Cardiac muscle cell (in vitro differentiated cells and primary cell): Measurements from ENCODE around the gene ABI3BP. TPM values are rescaled to one million over a fixed set of nuclear protein-coding genes. Genes with fewer than 3 reads are reported as not detected.

Experiments
- DNase-seq, 2 donors: peaks; one replicate each; pipeline versions ENCODE4 v3.0.0 to v3.0.0-alpha.2; 2010 to 2017; ENCODE audit warnings: low read depth in 1 of 2, low spot score in 1 of 2
- H3K27ac ChIP-seq: fragments of 200-600 bp; sonication (generic); 2 replicates; pipeline ENCODE4 v1.5.1; 2016
- H3K27me3 ChIP-seq: fragments of 200-600 bp; sonication (generic); 2 replicates; pipeline ENCODE4 v1.6.0; 2016; ENCODE audit warnings: control low read depth
- H3K36me3 ChIP-seq: fragments of 200-600 bp; sonication (generic); 2 replicates; pipeline ENCODE4 v1.5.1; 2016; ENCODE audit warnings: control low read depth
- H3K4me1 ChIP-seq: fragments of 200-600 bp; sonication (generic); 2 replicates; pipeline ENCODE4 v1.8.1; 2017; ENCODE audit warnings: low read depth, mild to moderate bottlenecking, mixed run types
- H3K4me3 ChIP-seq: fragments of 200-600 bp; sonication (generic); 2 replicates; pipeline ENCODE4 v1.5.1; 2016; ENCODE audit warnings: mild to moderate bottlenecking
- H3K9me3 ChIP-seq: fragments of 200-600 bp; sonication (generic); 2 replicates; pipeline ENCODE4 v1.5.1; 2017; ENCODE audit warnings: low read depth, mild to moderate bottlenecking, control low read depth
- polyA plus RNA-seq: library from polyadenylated mRNA; unstranded; fragments of >200 nt; fragmentation: Nextera tagmentation; extraction: Ambion mirVana; gene quantifications from 2 replicates; pipeline ENCODE4 v1.2.1, GENCODE V29; 2016
- total RNA-seq: library from RNA; depleted of rRNA; stranded (reverse); fragments of >200 nt; gene quantifications from 2 replicates; pipeline ENCODE4 v1.2.3, GENCODE V29; 2016
- TF ChIP-seq, protein P1 (sequence below): IDR thresholded peaks from 2 replicates; pipeline ENCODE4 v1.5.1; 2012; ENCODE audit warnings: low read depth, mild to moderate bottlenecking, low read length

The ABI3BP gene
- total and polyA plus RNA-seq, 2 experiments from 2014 or later = 0.54 to 0.92 TPM

DNA sequence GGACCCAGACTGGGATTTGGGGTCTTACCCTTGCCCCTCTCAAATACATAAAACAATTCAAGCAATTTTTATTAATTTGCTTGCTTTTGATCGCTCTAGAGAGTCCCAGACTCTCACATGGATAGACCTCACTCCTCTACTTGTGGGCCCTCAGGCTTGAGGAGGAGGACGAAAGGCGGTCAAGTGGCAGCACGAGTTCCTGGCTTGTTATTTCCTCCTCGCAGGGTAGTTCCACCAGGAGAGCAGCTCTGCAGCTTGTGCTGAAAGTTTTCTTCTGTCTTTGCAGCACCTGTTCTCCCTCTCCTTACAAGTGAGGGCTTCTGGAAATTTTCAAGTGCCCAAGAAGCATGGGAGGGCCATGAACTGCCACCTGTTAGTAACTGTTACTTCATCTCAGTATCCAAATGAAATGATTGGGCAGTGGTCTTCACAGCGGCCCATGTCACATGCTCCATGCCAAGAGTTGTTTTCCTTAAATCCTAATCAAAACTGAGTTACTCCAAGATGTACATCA, 22.7 kb downstream of the ABI3BP start:
- Histone ChIP-seq H3K27ac (no peak overlapping the region), H3K4me3 (no peak overlapping the region), H3K27me3 (no peaks in the 10 kb centered on the region), H3K9me3 (no peaks in the 10 kb centered on the region), H3K4me1 (no peaks in the 10 kb centered on the region), H3K36me3 (no peaks in the 10 kb centered on the region)
- no peak for DNase-seq
- TF ChIP-seq, protein P1, sequence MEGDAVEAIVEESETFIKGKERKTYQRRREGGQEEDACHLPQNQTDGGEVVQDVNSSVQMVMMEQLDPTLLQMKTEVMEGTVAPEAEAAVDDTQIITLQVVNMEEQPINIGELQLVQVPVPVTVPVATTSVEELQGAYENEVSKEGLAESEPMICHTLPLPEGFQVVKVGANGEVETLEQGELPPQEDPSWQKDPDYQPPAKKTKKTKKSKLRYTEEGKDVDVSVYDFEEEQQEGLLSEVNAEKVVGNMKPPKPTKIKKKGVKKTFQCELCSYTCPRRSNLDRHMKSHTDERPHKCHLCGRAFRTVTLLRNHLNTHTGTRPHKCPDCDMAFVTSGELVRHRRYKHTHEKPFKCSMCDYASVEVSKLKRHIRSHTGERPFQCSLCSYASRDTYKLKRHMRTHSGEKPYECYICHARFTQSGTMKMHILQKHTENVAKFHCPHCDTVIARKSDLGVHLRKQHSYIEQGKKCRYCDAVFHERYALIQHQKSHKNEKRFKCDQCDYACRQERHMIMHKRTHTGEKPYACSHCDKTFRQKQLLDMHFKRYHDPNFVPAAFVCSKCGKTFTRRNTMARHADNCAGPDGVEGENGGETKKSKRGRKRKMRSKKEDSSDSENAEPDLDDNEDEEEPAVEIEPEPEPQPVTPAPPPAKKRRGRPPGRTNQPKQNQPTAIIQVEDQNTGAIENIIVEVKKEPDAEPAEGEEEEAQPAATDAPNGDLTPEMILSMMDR = no peak

GRCh38 chr3:100968932-100969906, 24.0 kb downstream of the ABI3BP start:
- no peaks in the 10 kb centered on the region for H3K27me3 ChIP-seq
- H3K4me1 ChIP-seq = no peaks in the 10 kb centered on the region
- TF ChIP-seq, protein P1 = no peak
- H3K27ac ChIP-seq = no peak overlapping the region
- no peaks in the 10 kb centered on the region for H3K9me3 ChIP-seq
- DNase-seq = peak in 1 of 2 donors; percentile 53
- no peak overlapping the region for H3K4me3 ChIP-seq
- H3K36me3 ChIP-seq = no peaks in the 10 kb centered on the region

DNA sequence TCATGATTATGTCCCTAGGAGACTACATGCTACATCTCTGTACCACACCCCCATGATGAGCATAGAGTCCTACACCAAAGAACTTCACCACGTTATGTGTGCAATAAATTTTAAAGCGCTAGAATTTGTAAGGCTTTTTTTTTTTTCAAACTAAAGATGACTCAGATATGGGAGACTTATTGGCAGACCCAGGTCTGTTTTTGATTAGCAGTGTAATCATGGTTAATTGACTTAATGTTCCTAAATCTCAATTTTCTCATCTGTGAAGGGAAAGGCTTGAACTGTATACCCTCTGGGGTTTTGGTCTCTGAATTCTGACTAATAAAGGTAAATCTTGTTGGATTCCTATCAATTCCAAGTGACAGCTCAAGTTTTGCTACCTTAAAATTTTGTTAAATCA, 26.4 kb downstream of the ABI3BP start:
- DNase-seq = no peak
- Histone ChIP-seq H3K36me3 (no peaks in the 10 kb centered on the region), H3K9me3 (no peaks in the 10 kb centered on the region), H3K27ac (no peak overlapping the region), H3K4me1 (no peaks in the 10 kb centered on the region), H3K27me3 (no peaks in the 10 kb centered on the region), H3K4me3 (no peak overlapping the region)
- TF ChIP-seq, protein P1 = no peak

- Histone ChIP-seq H3K4me1 (no peaks in the 10 kb centered on the region), H3K9me3 (no peaks in the 10 kb centered on the region), H3K27me3 (no peaks in the 10 kb centered on the region), H3K4me3 (no peak overlapping the region), H3K27ac (no peak overlapping the region), H3K36me3 (no peaks in the 10 kb centered on the region)
- no peak for DNase-seq
- TF ChIP-seq, protein P1 = no peak
These were observed 27.2 kb downstream of the ABI3BP start for GRCh38 chr3:100966049-100966491.

GRCh38 chr3:100963041-100963440, 30.2 kb downstream of the ABI3BP start:
- H3K4me1 ChIP-seq = no peaks in the 10 kb centered on the region
- no peak overlapping the region for H3K4me3 ChIP-seq
- no peak overlapping the region for H3K27ac ChIP-seq
- H3K9me3 ChIP-seq = no peaks in the 10 kb centered on the region
- H3K36me3 ChIP-seq = no peaks in the 10 kb centered on the region
- TF ChIP-seq, protein P1 = no peak
- no peak for DNase-seq
- no peaks in the 10 kb centered on the region for H3K27me3 ChIP-seq
